Nephron progenitor cell (in vitro differentiated cells): ENCODE results near the gene NPNT.

Experiments used
- DNase-seq: peaks from one replicate; pipeline ENCODE4 v3.0.0; 2021
- H3K27ac Mint-ChIP-seq: 2 replicates; pipeline ENCODE4 v1.8.0; 2021; ENCODE audit warnings: mild to moderate bottlenecking, moderate library complexity, mixed read lengths
- H3K27me3 Mint-ChIP-seq: 2 replicates; pipeline ENCODE4 v1.8.0; 2021; ENCODE audit warnings: mild to moderate bottlenecking, low read depth, mixed read lengths; ENCODE audit not compliant: poor library complexity
- H3K36me3 Mint-ChIP-seq: 2 replicates; pipeline ENCODE4 v1.8.0; 2021; ENCODE audit warnings: low read depth, mixed read lengths
- H3K4me1 Mint-ChIP-seq: 2 replicates; pipeline ENCODE4 v1.8.0; 2021; ENCODE audit warnings: mixed read lengths
- H3K4me3 Mint-ChIP-seq: 2 replicates; pipeline ENCODE4 v1.8.0; 2021; ENCODE audit warnings: mild to moderate bottlenecking, moderate library complexity, mixed read lengths
- H3K9me3 Mint-ChIP-seq: 2 replicates; pipeline ENCODE4 v1.8.0; 2021; ENCODE audit warnings: mild to moderate bottlenecking, moderate library complexity, mixed read lengths
- CTCF ChIP-seq: fragments of 200-600 bp; sonication (generic); IDR thresholded peaks from 2 replicates; pipeline ENCODE4 v1.5.0; 2021; ENCODE audit warnings: antibody characterized with exemption

The NPNT gene

DNA sequence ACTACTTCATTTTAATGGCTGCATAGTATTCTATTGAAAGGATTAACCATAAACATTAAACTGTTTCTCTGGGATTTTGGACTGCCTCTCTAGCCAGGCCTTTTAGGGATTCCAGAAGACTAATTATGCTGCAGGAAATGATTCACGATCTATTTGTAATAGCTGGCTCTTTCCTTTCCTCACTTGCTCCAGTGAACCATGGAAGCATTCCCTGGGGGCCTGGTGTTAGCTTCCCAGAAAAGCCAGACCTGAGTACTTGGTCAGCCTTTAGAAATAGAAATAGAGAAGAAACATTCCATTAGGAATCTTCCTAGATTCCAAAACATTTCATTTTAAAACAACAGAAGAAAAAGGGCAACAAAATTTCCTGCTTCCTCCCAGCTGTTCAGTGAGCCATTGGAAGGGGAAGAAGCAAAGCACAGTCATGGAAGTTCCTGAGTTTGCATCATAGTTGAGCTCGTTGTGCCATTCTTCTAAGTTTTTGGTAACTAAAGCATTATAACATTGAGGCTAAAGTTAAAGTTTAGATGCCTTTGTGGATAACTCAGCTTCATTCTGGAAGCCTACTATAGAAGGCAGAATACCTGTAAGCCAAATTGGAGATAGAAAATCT is 83.5 kb downstream of the NPNT start:
- no peak overlapping the region for H3K4me3 Mint-ChIP-seq
- H3K36me3 Mint-ChIP-seq: peaks cover 7% of the 10 kb centered on the region
- H3K27ac Mint-ChIP-seq: no peak overlapping the region
- peaks cover 3% of the 10 kb centered on the region for H3K27me3 Mint-ChIP-seq
- peaks cover 22% of the 10 kb centered on the region for H3K9me3 Mint-ChIP-seq
- H3K4me1 Mint-ChIP-seq: no peaks in the 10 kb centered on the region
- DNase-seq: peak; percentile 16
- TF ChIP-seq CTCF: no peak

GRCh38 chr4:105979506-105979905 is 84.2 kb downstream of the NPNT start:
- no peak for TF ChIP-seq CTCF
- Mint-ChIP-seq H3K4me1 (no peaks in the 10 kb centered on the region), H3K4me3 (no peak overlapping the region), H3K27ac (no peak overlapping the region), H3K9me3 (peaks cover 29% of the 10 kb centered on the region), H3K27me3 (peaks cover 3% of the 10 kb centered on the region), H3K36me3 (peaks cover 7% of the 10 kb centered on the region)
- no peak for DNase-seq

DNA sequence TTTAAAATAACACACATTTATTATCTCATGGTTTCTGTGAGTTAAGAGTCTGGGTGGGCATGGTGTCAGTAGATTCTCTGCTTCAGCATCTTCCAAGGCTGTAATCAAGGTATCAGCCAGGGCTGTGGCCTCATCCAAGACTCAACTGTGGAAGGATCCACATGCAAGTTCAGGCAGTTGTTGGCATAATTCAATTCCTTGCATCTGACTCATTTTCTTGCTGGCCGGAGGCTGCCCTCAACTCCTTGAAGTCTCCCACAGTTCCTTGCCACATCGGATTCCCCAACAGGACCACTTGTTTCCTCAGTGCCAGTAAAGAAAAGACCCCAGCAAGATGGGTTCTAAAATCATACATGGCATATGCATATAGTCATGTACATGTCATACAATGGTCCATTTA is 93.4 kb downstream of the NPNT start:
- no peak for TF ChIP-seq CTCF
- DNase-seq: no peak
- peaks cover 4% of the 10 kb centered on the region for H3K27me3 Mint-ChIP-seq
- H3K4me1 Mint-ChIP-seq: no peaks in the 10 kb centered on the region
- no peak overlapping the region for H3K27ac Mint-ChIP-seq
- no peaks in the 10 kb centered on the region for H3K36me3 Mint-ChIP-seq
- H3K9me3 Mint-ChIP-seq: peaks cover 22% of the 10 kb centered on the region
- H3K4me3 Mint-ChIP-seq: no peak overlapping the region

DNA sequence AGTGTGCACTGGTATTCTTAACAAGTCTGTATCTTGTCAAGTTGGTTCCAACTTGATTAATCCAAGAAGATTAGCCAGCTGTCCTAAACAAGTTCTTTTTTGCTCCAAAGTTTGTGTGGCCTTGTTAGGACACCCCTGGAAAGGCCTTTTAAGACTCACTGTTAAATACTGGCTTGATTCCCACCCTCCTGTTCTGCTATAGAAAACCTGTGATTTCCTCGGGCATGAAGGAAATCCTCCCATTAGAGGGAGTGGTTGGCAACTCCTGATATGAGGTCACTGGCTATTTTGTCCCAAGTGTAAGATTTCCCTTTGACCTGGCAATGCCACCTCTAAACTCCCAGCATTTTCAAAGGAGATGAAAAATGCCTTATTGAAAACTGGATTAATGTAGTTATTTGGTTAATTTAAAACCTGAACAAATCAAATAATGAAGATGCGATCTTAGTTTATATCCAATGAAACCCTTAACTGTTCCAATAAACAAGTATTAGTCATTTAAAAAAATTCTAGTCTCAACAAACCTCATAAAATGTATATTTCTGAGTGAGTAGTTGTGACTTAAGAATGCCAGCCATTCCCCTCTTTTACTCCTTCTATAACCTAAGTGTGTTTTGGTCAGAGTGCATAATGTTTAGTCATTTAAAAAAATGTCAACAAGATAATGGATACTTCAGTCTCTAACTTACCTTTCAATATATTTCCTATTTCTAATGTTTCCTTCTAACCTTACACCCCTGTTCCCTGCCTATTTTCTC is 94.4 kb downstream of the NPNT start:
- Mint-ChIP-seq H3K36me3 (no peaks in the 10 kb centered on the region), H3K9me3 (peaks cover 14% of the 10 kb centered on the region), H3K4me3 (no peak overlapping the region), H3K4me1 (no peaks in the 10 kb centered on the region), H3K27ac (no peak overlapping the region), H3K27me3 (peaks cover 4% of the 10 kb centered on the region)
- no peak for DNase-seq
- TF ChIP-seq CTCF: no peak

DNA sequence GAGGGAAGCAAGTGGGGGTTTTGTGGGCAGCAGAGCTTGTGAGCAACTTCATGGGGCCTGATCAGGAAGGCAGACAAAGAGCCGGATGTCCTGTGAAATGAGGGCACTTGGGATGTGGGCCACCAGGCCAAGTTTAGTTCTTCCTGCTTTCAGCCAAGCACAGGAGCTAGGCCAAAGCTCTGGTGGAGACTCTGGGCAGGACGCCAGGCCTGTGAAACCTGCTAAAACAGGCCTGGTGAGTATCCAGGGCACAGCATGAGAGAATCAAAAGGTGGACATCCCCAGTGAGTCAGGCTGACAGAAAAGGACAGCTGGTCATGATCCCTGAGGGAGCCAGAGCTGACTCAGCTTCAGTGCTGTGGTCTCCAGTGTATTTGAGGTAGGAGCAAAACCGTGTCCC is 95.7 kb downstream of the NPNT start:
- H3K27ac Mint-ChIP-seq: no peak overlapping the region
- no peak overlapping the region for H3K4me3 Mint-ChIP-seq
- no peak for DNase-seq
- no peaks in the 10 kb centered on the region for H3K4me1 Mint-ChIP-seq
- H3K9me3 Mint-ChIP-seq: peaks cover 11% of the 10 kb centered on the region
- H3K27me3 Mint-ChIP-seq: peaks cover 4% of the 10 kb centered on the region
- TF ChIP-seq CTCF: no peak
- H3K36me3 Mint-ChIP-seq: no peaks in the 10 kb centered on the region

- H3K4me1 Mint-ChIP-seq: peaks cover 2% of the 10 kb centered on the region
- H3K27me3 Mint-ChIP-seq: peaks cover 4% of the 10 kb centered on the region
- H3K9me3 Mint-ChIP-seq: peaks cover 11% of the 10 kb centered on the region
- DNase-seq: no peak
- no peak overlapping the region for H3K27ac Mint-ChIP-seq
- H3K36me3 Mint-ChIP-seq: no peaks in the 10 kb centered on the region
- H3K4me3 Mint-ChIP-seq: no peak overlapping the region
- no peak for TF ChIP-seq CTCF
Observed at GRCh38 chr4:105991726-105992125, 96.5 kb downstream of the NPNT start.
